Loucy (cell line): ENCODE data around the gene FBXO36.

Experiments used
- EZH2phosphoT487 ChIP-seq: fragments of 200-600 bp; IDR thresholded peaks from 2 replicates; pipeline ENCODE4 v1.6.1; 2018; ENCODE audit warnings: antibody characterized with exemption, mild to moderate bottlenecking, moderate library complexity, borderline replicate concordance
- TF ChIP-seq, protein P1 (sequence below): fragments of 200-600 bp; sonication (generic); conservative IDR thresholded peaks from 2 replicates; pipeline ENCODE4 v1.5.1; 2014; ENCODE audit warnings: mild to moderate bottlenecking, antibody characterized with exemption, low read length

DNA sequence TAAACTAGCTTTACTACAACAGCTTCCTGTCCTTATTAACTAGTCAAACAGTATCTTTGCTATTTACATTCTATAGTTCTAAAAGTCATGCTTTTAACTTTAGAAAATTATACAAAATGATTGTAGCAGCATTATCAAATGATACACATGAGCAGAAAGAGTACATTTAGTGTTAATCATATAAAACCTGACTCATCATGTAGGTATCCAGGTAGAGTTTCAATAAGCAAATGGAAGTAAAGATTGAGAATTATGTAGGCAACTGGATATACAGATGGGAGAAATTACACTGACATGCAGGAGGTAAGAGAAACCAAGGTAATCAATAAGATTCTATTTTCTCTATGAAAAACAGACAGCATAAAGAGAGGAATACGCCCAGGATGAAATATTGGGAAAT, 34.3 kb upstream of the FBXO36 start:
- TF ChIP-seq, protein P1, sequence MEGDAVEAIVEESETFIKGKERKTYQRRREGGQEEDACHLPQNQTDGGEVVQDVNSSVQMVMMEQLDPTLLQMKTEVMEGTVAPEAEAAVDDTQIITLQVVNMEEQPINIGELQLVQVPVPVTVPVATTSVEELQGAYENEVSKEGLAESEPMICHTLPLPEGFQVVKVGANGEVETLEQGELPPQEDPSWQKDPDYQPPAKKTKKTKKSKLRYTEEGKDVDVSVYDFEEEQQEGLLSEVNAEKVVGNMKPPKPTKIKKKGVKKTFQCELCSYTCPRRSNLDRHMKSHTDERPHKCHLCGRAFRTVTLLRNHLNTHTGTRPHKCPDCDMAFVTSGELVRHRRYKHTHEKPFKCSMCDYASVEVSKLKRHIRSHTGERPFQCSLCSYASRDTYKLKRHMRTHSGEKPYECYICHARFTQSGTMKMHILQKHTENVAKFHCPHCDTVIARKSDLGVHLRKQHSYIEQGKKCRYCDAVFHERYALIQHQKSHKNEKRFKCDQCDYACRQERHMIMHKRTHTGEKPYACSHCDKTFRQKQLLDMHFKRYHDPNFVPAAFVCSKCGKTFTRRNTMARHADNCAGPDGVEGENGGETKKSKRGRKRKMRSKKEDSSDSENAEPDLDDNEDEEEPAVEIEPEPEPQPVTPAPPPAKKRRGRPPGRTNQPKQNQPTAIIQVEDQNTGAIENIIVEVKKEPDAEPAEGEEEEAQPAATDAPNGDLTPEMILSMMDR = no peak
- no peak for TF ChIP-seq EZH2phosphoT487
